ENCODE measurements around the gene CACNB4. TPM values are rescaled to one million over a fixed set of nuclear protein-coding genes. Genes with fewer than 3 reads are reported as not detected.

Gene CACNB4
- total and polyA plus RNA-seq, 2 donors = 4.8 to 33.9 TPM

GRCh38 chr2:151860210-151860609 lies 238.6 kb downstream of the CACNB4 start:
- no peaks in the 10 kb centered on the region for H3K4me1 ChIP-seq (ENCODE audit: insufficient read depth)
- no peak overlapping the region for H3K27ac ChIP-seq (ENCODE audit: low read depth)
- H3K36me3 ChIP-seq (ENCODE audit: insufficient read depth) = no peaks in the 10 kb centered on the region
- WGBS = 86% methylated on average over 4 of the region's 4 CpGs
- no peak for DNase-seq (ENCODE audit: extremely low spot score)
- no peak overlapping the region for H3K4me3 ChIP-seq (ENCODE audit: low read depth, low read length)

GRCh38 chr2:151857650-151858049 lies 241.2 kb downstream of the CACNB4 start:
- Histone ChIP-seq H3K4me1 (ENCODE audit: insufficient read depth) (no peaks in the 10 kb centered on the region), H3K4me3 (ENCODE audit: low read depth, low read length) (no peak overlapping the region), H3K36me3 (ENCODE audit: insufficient read depth) (no peaks in the 10 kb centered on the region), H3K27ac (ENCODE audit: low read depth) (no peak overlapping the region)
- no peak for DNase-seq (ENCODE audit: extremely low spot score)

- WGBS = 91% methylated on average over 3 of the region's 3 CpGs
- no peak for DNase-seq (ENCODE audit: extremely low spot score)
- Histone ChIP-seq H3K36me3 (ENCODE audit: insufficient read depth) (no peaks in the 10 kb centered on the region), H3K4me3 (ENCODE audit: low read depth, low read length) (no peak overlapping the region), H3K27ac (ENCODE audit: low read depth) (no peak overlapping the region), H3K4me1 (ENCODE audit: insufficient read depth) (no peaks in the 10 kb centered on the region)
Observed at GRCh38 chr2:151855111-151855510, 243.7 kb downstream of the CACNB4 start.

GRCh38 chr2:151853070-151853758 lies 245.6 kb downstream of the CACNB4 start:
- no peak overlapping the region for H3K4me3 ChIP-seq (ENCODE audit: low read depth, low read length)
- no peak overlapping the region for H3K27ac ChIP-seq (ENCODE audit: low read depth)
- 85% methylated on average over 3 of the region's 3 CpGs for WGBS

GRCh38 chr2:151852260-151853069 lies 246.4 kb downstream of the CACNB4 start:
- no peak for DNase-seq (ENCODE audit: extremely low spot score)
- no peak overlapping the region for H3K4me3 ChIP-seq (ENCODE audit: low read depth, low read length)
- 74% methylated on average over 6 of the region's 6 CpGs for WGBS
- H3K4me1 ChIP-seq (ENCODE audit: insufficient read depth) = no peaks in the 10 kb centered on the region
- H3K36me3 ChIP-seq (ENCODE audit: insufficient read depth) = no peaks in the 10 kb centered on the region
- no peak overlapping the region for H3K27ac ChIP-seq (ENCODE audit: low read depth)

More at GRCh38 chr2:151853070-151853758, 245.6 kb downstream of the CACNB4 start:
- Histone ChIP-seq H3K36me3 (ENCODE audit: insufficient read depth) (no peaks in the 10 kb centered on the region), H3K4me1 (ENCODE audit: insufficient read depth) (no peaks in the 10 kb centered on the region)
- no peak for DNase-seq (ENCODE audit: extremely low spot score)

- H3K36me3 ChIP-seq (ENCODE audit: insufficient read depth) = no peaks in the 10 kb centered on the region
- H3K27ac ChIP-seq (ENCODE audit: low read depth) = no peak overlapping the region
- 65% methylated on average over 3 of the region's 3 CpGs for WGBS
- DNase-seq (ENCODE audit: extremely low spot score) = no peak
- H3K4me3 ChIP-seq (ENCODE audit: low read depth, low read length) = no peak overlapping the region
- H3K4me1 ChIP-seq (ENCODE audit: insufficient read depth) = no peaks in the 10 kb centered on the region
Observed at GRCh38 chr2:151851761-151852160, 247.1 kb downstream of the CACNB4 start.

GRCh38 chr2:151849413-151850010 lies 249.3 kb downstream of the CACNB4 start:
- H3K27ac ChIP-seq (ENCODE audit: low read depth) = no peak overlapping the region
- H3K36me3 ChIP-seq (ENCODE audit: insufficient read depth) = no peaks in the 10 kb centered on the region
- DNase-seq (ENCODE audit: extremely low spot score) = no peak
- no peaks in the 10 kb centered on the region for H3K4me1 ChIP-seq (ENCODE audit: insufficient read depth)
- H3K4me3 ChIP-seq (ENCODE audit: low read depth, low read length) = no peak overlapping the region
- WGBS = 85% methylated on average over 4 of the region's 4 CpGs

GRCh38 chr2:151845884-151846283 lies 253.0 kb downstream of the CACNB4 start:
- no peaks in the 10 kb centered on the region for H3K36me3 ChIP-seq (ENCODE audit: insufficient read depth)
- H3K4me1 ChIP-seq (ENCODE audit: insufficient read depth) = no peaks in the 10 kb centered on the region
- H3K27ac ChIP-seq (ENCODE audit: low read depth) = no peak overlapping the region
- DNase-seq (ENCODE audit: extremely low spot score) = no peak
- WGBS = 98% methylated on average over 2 of the region's 2 CpGs
- no peak overlapping the region for H3K4me3 ChIP-seq (ENCODE audit: low read depth, low read length)

GRCh38 chr2:151845481-151845880 lies 253.4 kb downstream of the CACNB4 start:
- 91% methylated on average over 4 of the region's 4 CpGs for WGBS
- Histone ChIP-seq H3K27ac (ENCODE audit: low read depth) (no peak overlapping the region), H3K4me3 (ENCODE audit: low read depth, low read length) (no peak overlapping the region), H3K36me3 (ENCODE audit: insufficient read depth) (no peaks in the 10 kb centered on the region), H3K4me1 (ENCODE audit: insufficient read depth) (no peaks in the 10 kb centered on the region)
- DNase-seq (ENCODE audit: extremely low spot score) = no peak

- Histone ChIP-seq H3K4me1 (ENCODE audit: insufficient read depth) (no peaks in the 10 kb centered on the region), H3K36me3 (ENCODE audit: insufficient read depth) (no peaks in the 10 kb centered on the region), H3K27ac (ENCODE audit: low read depth) (no peak overlapping the region), H3K4me3 (ENCODE audit: low read depth, low read length) (no peak overlapping the region)
- DNase-seq (ENCODE audit: extremely low spot score) = no peak
- WGBS = 51% methylated on average over 6 of the region's 6 CpGs
Observed at GRCh38 chr2:151844211-151844896, 254.5 kb downstream of the CACNB4 start.

GRCh38 chr2:151843691-151844061 lies 255.2 kb downstream of the CACNB4 start:
- Histone ChIP-seq H3K4me3 (ENCODE audit: low read depth, low read length) (no peak overlapping the region), H3K4me1 (ENCODE audit: insufficient read depth) (no peaks in the 10 kb centered on the region), H3K36me3 (ENCODE audit: insufficient read depth) (no peaks in the 10 kb centered on the region), H3K27ac (ENCODE audit: low read depth) (no peak overlapping the region)
- WGBS = 65% methylated on average over 1 of the region's 1 CpG
- no peak for DNase-seq (ENCODE audit: extremely low spot score)

- Histone ChIP-seq H3K4me3 (ENCODE audit: low read depth, low read length) (no peak overlapping the region), H3K27ac (ENCODE audit: low read depth) (no peak overlapping the region), H3K4me1 (ENCODE audit: insufficient read depth) (no peaks in the 10 kb centered on the region), H3K36me3 (ENCODE audit: insufficient read depth) (no peaks in the 10 kb centered on the region)
- 79% methylated on average over 8 of the region's 8 CpGs for WGBS
- no peak for DNase-seq (ENCODE audit: extremely low spot score)
Observed at GRCh38 chr2:151842830-151843690, 255.8 kb downstream of the CACNB4 start.

GRCh38 chr2:151841047-151841424 lies 257.8 kb downstream of the CACNB4 start:
- 93% methylated on average over 2 of the region's 2 CpGs for WGBS
- DNase-seq (ENCODE audit: extremely low spot score) = no peak

More at GRCh38 chr2:151841047-151841424, 257.8 kb downstream of the CACNB4 start:
- H3K27ac ChIP-seq (ENCODE audit: low read depth) = no peak overlapping the region
- no peak overlapping the region for H3K4me3 ChIP-seq (ENCODE audit: low read depth, low read length)
- no peaks in the 10 kb centered on the region for H3K4me1 ChIP-seq (ENCODE audit: insufficient read depth)
- H3K36me3 ChIP-seq (ENCODE audit: insufficient read depth) = no peaks in the 10 kb centered on the region
